AG09309 (cell line): ENCODE measurements around the gene MED12.

Experiments
- DNase-seq: peaks from one replicate; pipeline ENCODE4 v3.0.0-alpha.2; 2010; ENCODE audit warnings: low read depth
- H3K4me3 ChIP-seq: 2 replicates; pipeline ENCODE4 v1.5.1; 2011; ENCODE audit warnings: mild to moderate bottlenecking, low read depth, low read length, moderate library complexity; ENCODE audit not compliant: control insufficient read depth
- CTCF ChIP-seq: IDR thresholded peaks from 2 replicates; pipeline ENCODE4 v1.5.1; 2011; ENCODE audit warnings: mild to moderate bottlenecking, low read depth, low read length, inconsistent platforms; ENCODE audit not compliant: insufficient read depth, control insufficient read depth; ENCODE audit errors: missing control alignments

MED12 gene

GRCh38 chrX:71111921-71112431 is 6.4 kb upstream of the MED12 start:
- TF ChIP-seq CTCF: no peak
- DNase-seq: no peak
- no peak overlapping the region for H3K4me3 ChIP-seq

DNA sequence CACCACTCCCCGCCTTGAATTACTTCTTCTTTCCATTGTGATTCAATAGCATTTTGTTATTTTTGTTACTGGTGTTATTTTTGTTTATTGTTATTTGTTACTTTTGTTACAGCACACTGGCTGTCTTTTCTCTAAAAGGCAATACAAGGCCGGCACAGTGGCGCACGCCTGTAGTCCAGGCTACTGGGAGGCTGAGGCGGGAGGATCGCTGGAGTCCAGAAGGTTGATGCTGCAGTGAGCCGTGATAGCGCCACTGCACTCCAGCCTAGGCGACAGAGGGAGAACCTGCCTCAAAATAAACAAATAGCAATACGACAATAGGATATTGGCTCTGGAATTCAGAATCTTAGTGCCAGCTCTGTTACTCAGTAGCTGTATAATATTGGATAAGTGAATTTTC is 1.0 kb upstream of the MED12 start:
- TF ChIP-seq CTCF: no peak
- DNase-seq: no peak
- no peak overlapping the region for H3K4me3 ChIP-seq

- no peak for DNase-seq
- TF ChIP-seq CTCF: no peak
- peak overlapping the region; percentile 82 for H3K4me3 ChIP-seq
Observed at GRCh38 chrX:71118985-71119535, 664 bp downstream of the MED12 start.

GRCh38 chrX:71128166-71128833 is 9.9 kb downstream of the MED12 start:
- no peak for DNase-seq
- TF ChIP-seq CTCF: no peak

GRCh38 chrX:71128915-71129765 is 10.7 kb downstream of the MED12 start:
- DNase-seq: no peak
- TF ChIP-seq CTCF: peak; percentile 87
- H3K4me3 ChIP-seq: no peak overlapping the region

More at GRCh38 chrX:71128166-71128833, 9.9 kb downstream of the MED12 start:
- H3K4me3 ChIP-seq: no peak overlapping the region

GRCh38 chrX:71131510-71131909 is 13.1 kb downstream of the MED12 start:
- TF ChIP-seq CTCF: no peak
- no peak for DNase-seq

More at GRCh38 chrX:71131510-71131909, 13.1 kb downstream of the MED12 start:
- no peak overlapping the region for H3K4me3 ChIP-seq
